ENCODE data around the gene OSGEP.

Gene OSGEP

GRCh38 chr14:20424851-20425250 lies 29.8 kb downstream of the OSGEP start:
- Histone ChIP-seq H3K9me3 (ENCODE audit: insufficient read depth, low read length) (no peaks in the 10 kb centered on the region), H4K20me1 (ENCODE audit: insufficient read depth, low read length) (no peaks in the 10 kb centered on the region), H3K27me3 (ENCODE audit: low read depth, low read length) (no peaks in the 10 kb centered on the region), H3K27ac (ENCODE audit: low read length) (peak overlapping the region; percentile 18; the same call in 1 of the 2 replicates), H3K9ac (ENCODE audit: low read length) (no peak overlapping the region; the same call in 1 of the 2 replicates), H3K4me3 (ENCODE audit: low read length) (no peak overlapping the region), H3K36me3 (replicated peaks; ENCODE audit: low read depth, low read length) (no peaks in the 10 kb centered on the region), H3K79me2 (ENCODE audit: low read length) (no peaks in the 10 kb centered on the region), H3K4me1 (ENCODE audit: low read length) (peaks cover 43% of the 10 kb centered on the region), H3K4me2 (ENCODE audit: low read length) (peak overlapping the region; percentile 32), H2AFZ (ENCODE audit: low read depth, low read length) (0 out of 2 replicates have a peak overlapping the region, but pooled peaks have one; percentile 4)
- TF ChIP-seq EZH2phosphoT487 (IDR thresholded peaks at IDR 0.05; ENCODE audit: low read depth) (no peak), CTCF (IDR thresholded peaks at IDR 0.05; ENCODE audit: low read depth, low read length) (no peak)

GRCh38 chr14:20422886-20423285 lies 31.7 kb downstream of the OSGEP start:
- Histone ChIP-seq H3K9ac (ENCODE audit: low read length) (no peak overlapping the region), H2AFZ (ENCODE audit: low read depth, low read length) (no peak overlapping the region), H3K79me2 (ENCODE audit: low read length) (no peaks in the 10 kb centered on the region), H3K9me3 (ENCODE audit: insufficient read depth, low read length) (no peaks in the 10 kb centered on the region), H3K36me3 (replicated peaks; ENCODE audit: low read depth, low read length) (no peaks in the 10 kb centered on the region), H3K27me3 (ENCODE audit: low read depth, low read length) (no peaks in the 10 kb centered on the region), H3K4me3 (ENCODE audit: low read length) (no peak overlapping the region), H4K20me1 (ENCODE audit: insufficient read depth, low read length) (no peaks in the 10 kb centered on the region), H3K4me1 (ENCODE audit: low read length) (peaks cover 24% of the 10 kb centered on the region), H3K27ac (ENCODE audit: low read length) (no peak overlapping the region), H3K4me2 (ENCODE audit: low read length) (no peak overlapping the region)
- no peak for TF ChIP-seq EZH2phosphoT487 (IDR thresholded peaks at IDR 0.05; ENCODE audit: low read depth)
- TF ChIP-seq CTCF (IDR thresholded peaks at IDR 0.05; ENCODE audit: low read depth, low read length): no peak

GRCh38 chr14:20421267-20421666 lies 33.3 kb downstream of the OSGEP start:
- no peak overlapping the region for H3K9ac ChIP-seq (ENCODE audit: low read length)
- H3K9me3 ChIP-seq (ENCODE audit: insufficient read depth, low read length): no peaks in the 10 kb centered on the region
- no peak for TF ChIP-seq CTCF (IDR thresholded peaks at IDR 0.05; ENCODE audit: low read depth, low read length)
- no peak for TF ChIP-seq EZH2phosphoT487 (IDR thresholded peaks at IDR 0.05; ENCODE audit: low read depth)
- no peaks in the 10 kb centered on the region for H3K79me2 ChIP-seq (ENCODE audit: low read length)
- H3K27ac ChIP-seq (ENCODE audit: low read length): no peak overlapping the region
- no peaks in the 10 kb centered on the region for H3K36me3 ChIP-seq (replicated peaks; ENCODE audit: low read depth, low read length)
- no peak overlapping the region for H2AFZ ChIP-seq (ENCODE audit: low read depth, low read length)
- H4K20me1 ChIP-seq (ENCODE audit: insufficient read depth, low read length): no peaks in the 10 kb centered on the region
- H3K4me1 ChIP-seq (ENCODE audit: low read length): peaks cover 19% of the 10 kb centered on the region
- H3K4me2 ChIP-seq (ENCODE audit: low read length): no peak overlapping the region
- H3K4me3 ChIP-seq (ENCODE audit: low read length): no peak overlapping the region
- no peaks in the 10 kb centered on the region for H3K27me3 ChIP-seq (ENCODE audit: low read depth, low read length)

GRCh38 chr14:20419419-20419818 lies 35.2 kb downstream of the OSGEP start:
- no peaks in the 10 kb centered on the region for H3K36me3 ChIP-seq (replicated peaks; ENCODE audit: low read depth, low read length)
- H3K27ac ChIP-seq (ENCODE audit: low read length): no peak overlapping the region
- no peaks in the 10 kb centered on the region for H3K79me2 ChIP-seq (ENCODE audit: low read length)
- H3K27me3 ChIP-seq (ENCODE audit: low read depth, low read length): no peaks in the 10 kb centered on the region
- H4K20me1 ChIP-seq (ENCODE audit: insufficient read depth, low read length): no peaks in the 10 kb centered on the region
- H3K4me3 ChIP-seq (ENCODE audit: low read length): no peak overlapping the region
- no peak overlapping the region for H3K4me2 ChIP-seq (ENCODE audit: low read length)
- H3K9ac ChIP-seq (ENCODE audit: low read length): no peak overlapping the region
- H3K4me1 ChIP-seq (ENCODE audit: low read length): peaks cover 11% of the 10 kb centered on the region
- H2AFZ ChIP-seq (ENCODE audit: low read depth, low read length): no peak overlapping the region
- TF ChIP-seq CTCF (IDR thresholded peaks at IDR 0.05; ENCODE audit: low read depth, low read length) (no peak), EZH2phosphoT487 (IDR thresholded peaks at IDR 0.05; ENCODE audit: low read depth) (no peak)
- H3K9me3 ChIP-seq (ENCODE audit: insufficient read depth, low read length): no peaks in the 10 kb centered on the region
